Measurements from ENCODE around the gene LUC7L.
"Not testable (repeated sequence)": the region's sequence is repeated elsewhere in the genome, so short reads cannot be mapped to it uniquely, and the experiment has no call there.

DNA sequence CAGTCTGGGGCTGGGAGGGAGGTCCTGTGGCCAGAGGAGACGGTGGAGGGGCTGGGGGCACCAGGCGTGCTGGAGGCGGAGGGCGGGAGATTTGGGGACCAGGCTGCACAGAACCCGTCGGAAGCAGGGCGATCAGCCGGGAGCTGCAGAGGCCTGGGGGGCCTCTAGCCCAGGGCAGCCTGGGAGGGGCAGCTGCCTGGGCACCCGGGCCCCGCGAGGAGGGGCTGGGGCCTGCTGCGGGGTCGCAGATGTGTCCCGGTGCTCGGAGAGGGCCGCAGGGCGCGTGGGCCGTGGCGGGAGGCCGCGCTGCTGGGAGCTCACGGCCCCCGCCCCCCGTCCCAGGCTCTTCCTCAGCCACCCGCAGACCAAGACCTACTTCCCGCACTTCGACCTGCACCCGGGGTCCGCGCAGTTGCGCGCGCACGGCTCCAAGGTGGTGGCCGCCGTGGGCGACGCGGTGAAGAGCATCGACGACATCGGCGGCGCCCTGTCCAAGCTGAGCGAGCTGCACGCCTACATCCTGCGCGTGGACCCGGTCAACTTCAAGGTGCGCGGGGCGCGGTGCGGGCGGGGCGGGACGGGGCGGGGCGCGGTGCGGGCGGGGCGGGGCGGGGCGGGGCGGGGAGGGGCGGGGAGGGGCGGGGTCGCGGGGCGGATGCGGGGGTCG is 75.6 kb downstream of the LUC7L start:
- TF ChIP-seq, protein P1, sequence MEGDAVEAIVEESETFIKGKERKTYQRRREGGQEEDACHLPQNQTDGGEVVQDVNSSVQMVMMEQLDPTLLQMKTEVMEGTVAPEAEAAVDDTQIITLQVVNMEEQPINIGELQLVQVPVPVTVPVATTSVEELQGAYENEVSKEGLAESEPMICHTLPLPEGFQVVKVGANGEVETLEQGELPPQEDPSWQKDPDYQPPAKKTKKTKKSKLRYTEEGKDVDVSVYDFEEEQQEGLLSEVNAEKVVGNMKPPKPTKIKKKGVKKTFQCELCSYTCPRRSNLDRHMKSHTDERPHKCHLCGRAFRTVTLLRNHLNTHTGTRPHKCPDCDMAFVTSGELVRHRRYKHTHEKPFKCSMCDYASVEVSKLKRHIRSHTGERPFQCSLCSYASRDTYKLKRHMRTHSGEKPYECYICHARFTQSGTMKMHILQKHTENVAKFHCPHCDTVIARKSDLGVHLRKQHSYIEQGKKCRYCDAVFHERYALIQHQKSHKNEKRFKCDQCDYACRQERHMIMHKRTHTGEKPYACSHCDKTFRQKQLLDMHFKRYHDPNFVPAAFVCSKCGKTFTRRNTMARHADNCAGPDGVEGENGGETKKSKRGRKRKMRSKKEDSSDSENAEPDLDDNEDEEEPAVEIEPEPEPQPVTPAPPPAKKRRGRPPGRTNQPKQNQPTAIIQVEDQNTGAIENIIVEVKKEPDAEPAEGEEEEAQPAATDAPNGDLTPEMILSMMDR (IDR thresholded peaks at IDR 0.05): not testable (repeated sequence)
- TF ChIP-seq POLR2A (IDR thresholded peaks at IDR 0.05): not testable (repeated sequence)

Data from testis (tissue), 2 donors.